ENCODE data around the gene PTPRCAP. TPM values are rescaled to one million over a fixed set of nuclear protein-coding genes. Genes with fewer than 3 reads are reported as not detected.

Gene PTPRCAP
- total and polyA plus RNA-seq, 12 donors: 0.42 to 10.1 (median 1.0) TPM; not detected in 2

GRCh38 chr11:67409781-67410368 lies 27.6 kb downstream of the PTPRCAP start:
- intact Hi-C loops (cut with DNase I): loop anchor here in 1 of 10 donors (5.0 kb wide), 1 partner anchor 57 kb away; the partner anchor contains the start of gene TMEM134
- H3K27me3 ChIP-seq: peaks cover 0 to 57% (median 48%) of the 10 kb centered on the region in 7 donors
- peak overlapping the region in 1 of 10 donors; percentile 99 for H3K27ac ChIP-seq
- peaks cover 0 to 53% (median 1%) of the 10 kb centered on the region in 9 donors for H3K4me1 ChIP-seq
- no peak for TF ChIP-seq CTCF (IDR thresholded peaks at IDR 0.05)
- peak overlapping the region in 2 of 10 donors; percentile 20 to 41 for H3K4me3 ChIP-seq
- no peak for ATAC-seq
- H3K36me3 ChIP-seq: no peaks in the 10 kb centered on the region
- no peak for DNase-seq
- WGBS, 2 donors: 33 to 45% methylated on average over 13 of the region's 13 CpGs
- H3K9me3 ChIP-seq: no peaks in the 10 kb centered on the region

- no peak for TF ChIP-seq CTCF (IDR thresholded peaks at IDR 0.05)
- peak overlapping the region in 1 of 10 donors; percentile 99 for H3K27ac ChIP-seq
- peak overlapping the region in 2 of 10 donors; percentile 20 to 41 for H3K4me3 ChIP-seq
- ATAC-seq: no peak
- peaks cover 0 to 57% (median 0%) of the 10 kb centered on the region in 9 donors for H3K4me1 ChIP-seq
- 70 to 79% methylated on average over 24 of the region's 24 CpGs for WGBS, 2 donors
- peaks cover 0 to 54% (median 45%) of the 10 kb centered on the region in 7 donors for H3K27me3 ChIP-seq
- intact Hi-C loops (cut with DNase I): loop anchor here in 1 of 10 donors (5.0 kb wide), 1 partner anchor 58 kb away; the partner anchor contains the start of gene TMEM134
- DNase-seq: no peak
- no peaks in the 10 kb centered on the region for H3K36me3 ChIP-seq
- no peaks in the 10 kb centered on the region for H3K9me3 ChIP-seq
These were observed 28.2 kb downstream of the PTPRCAP start for GRCh38 chr11:67409261-67409666.

- H3K27me3 ChIP-seq: peaks cover 0 to 48% (median 40%) of the 10 kb centered on the region in 7 donors
- H3K4me1 ChIP-seq: peaks cover 0 to 63% (median 5%) of the 10 kb centered on the region in 9 donors
- no peaks in the 10 kb centered on the region for H3K36me3 ChIP-seq
- no peak for TF ChIP-seq CTCF (IDR thresholded peaks at IDR 0.05)
- peak overlapping the region in 1 of 10 donors; percentile 41 for H3K4me3 ChIP-seq
- no peak for ATAC-seq
- DNase-seq: no peak
- intact Hi-C loops (cut with DNase I): loop anchor here in 1 of 10 donors (5.0 kb wide), 1 partner anchor 59 kb away; the partner anchor contains the start of gene TMEM134
- H3K9me3 ChIP-seq: no peaks in the 10 kb centered on the region
- peak overlapping the region in 1 of 10 donors; percentile 99 for H3K27ac ChIP-seq
- 82 to 85% methylated on average over 18 of the region's 18 CpGs for WGBS, 2 donors
These were observed 28.9 kb downstream of the PTPRCAP start for GRCh38 chr11:67408437-67409200.

GRCh38 chr11:67407688-67408163 lies 29.8 kb downstream of the PTPRCAP start:
- H3K27ac ChIP-seq: peak overlapping the region in 2 of 10 donors; percentile 7 to 99

More at GRCh38 chr11:67407688-67408163, 29.8 kb downstream of the PTPRCAP start:
- WGBS, 2 donors: 68 to 69% methylated on average over 12 of the region's 12 CpGs
- H3K9me3 ChIP-seq: no peaks in the 10 kb centered on the region
- TF ChIP-seq CTCF (IDR thresholded peaks at IDR 0.05): no peak
- ATAC-seq (no peak), DNase-seq (no peak)
- H3K4me3 ChIP-seq: peak overlapping the region in 1 of 10 donors; percentile 2
- intact Hi-C loops (cut with DNase I): loop anchor here in 1 of 10 donors (5.0 kb wide), 1 partner anchor 60 kb away; the partner anchor contains the start of gene TMEM134
- H3K4me1 ChIP-seq: peaks cover 0 to 72% (median 14%) of the 10 kb centered on the region in 9 donors
- H3K27me3 ChIP-seq: peaks cover 0 to 41% (median 31%) of the 10 kb centered on the region in 7 donors
- H3K36me3 ChIP-seq: no peaks in the 10 kb centered on the region

Data from heart right ventricle (tissue), 16 donors.